22Rv1 (cell line): ENCODE data around the gene LHPP.

ENCODE experiments used
- ZFX ChIP-seq: fragments of 450-650 bp; IDR thresholded peaks from 2 replicates; pipeline ENCODE4 v1.6.1; 2017; ENCODE audit warnings: antibody characterized with exemption, borderline replicate concordance
- TF ChIP-seq, protein P1 (sequence below): fragments of 450-650 bp; IDR thresholded peaks from 2 replicates; pipeline ENCODE4 v1.5.1; 2017; ENCODE audit warnings: mild to moderate bottlenecking

- TF ChIP-seq, protein P1, sequence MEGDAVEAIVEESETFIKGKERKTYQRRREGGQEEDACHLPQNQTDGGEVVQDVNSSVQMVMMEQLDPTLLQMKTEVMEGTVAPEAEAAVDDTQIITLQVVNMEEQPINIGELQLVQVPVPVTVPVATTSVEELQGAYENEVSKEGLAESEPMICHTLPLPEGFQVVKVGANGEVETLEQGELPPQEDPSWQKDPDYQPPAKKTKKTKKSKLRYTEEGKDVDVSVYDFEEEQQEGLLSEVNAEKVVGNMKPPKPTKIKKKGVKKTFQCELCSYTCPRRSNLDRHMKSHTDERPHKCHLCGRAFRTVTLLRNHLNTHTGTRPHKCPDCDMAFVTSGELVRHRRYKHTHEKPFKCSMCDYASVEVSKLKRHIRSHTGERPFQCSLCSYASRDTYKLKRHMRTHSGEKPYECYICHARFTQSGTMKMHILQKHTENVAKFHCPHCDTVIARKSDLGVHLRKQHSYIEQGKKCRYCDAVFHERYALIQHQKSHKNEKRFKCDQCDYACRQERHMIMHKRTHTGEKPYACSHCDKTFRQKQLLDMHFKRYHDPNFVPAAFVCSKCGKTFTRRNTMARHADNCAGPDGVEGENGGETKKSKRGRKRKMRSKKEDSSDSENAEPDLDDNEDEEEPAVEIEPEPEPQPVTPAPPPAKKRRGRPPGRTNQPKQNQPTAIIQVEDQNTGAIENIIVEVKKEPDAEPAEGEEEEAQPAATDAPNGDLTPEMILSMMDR, result no peak
- TF ChIP-seq ZFX, result no peak
Measured at GRCh38 chr10:124476043-124476725, 14.6 kb downstream of the LHPP start.
